Stomach (tissue), 9 donors: ENCODE results near the gene CRYBG1. TPM values are rescaled to one million over a fixed set of nuclear protein-coding genes. Genes with fewer than 3 reads are reported as not detected.

Source experiments
- DNase-seq, 2 donors: peaks; one replicate each; pipeline versions ENCODE4 v3.0.0 to v3.0.0-alpha.2; 2013 to 2019
- H3K27ac ChIP-seq, 5 donors: fragments of 200-600 bp in 4 of 5; sonication (generic) in 4 of 5; one replicate each; pipeline ENCODE4 v1.5.1; 2013 to 2019; ENCODE audit warnings: mild to moderate bottlenecking in 1 of 5, moderate library complexity in 1 of 5
- H3K27me3 ChIP-seq, 3 donors: fragments of 200-600 bp; sonication (generic); one replicate each; pipeline ENCODE4 v1.5.1; 2017 to 2019; ENCODE audit warnings: mixed run types in 1 of 3
- H3K36me3 ChIP-seq, 4 donors: fragments of 200-600 bp; sonication (generic); 1 replicate in 3 of 4; 2 replicates in 1 of 4; pipeline ENCODE4 v1.5.1; 2016 to 2019
- H3K4me1 ChIP-seq, 4 donors: fragments of 200-600 bp; sonication (generic); one replicate each; pipeline ENCODE4 v1.5.1; 2016 to 2019
- H3K4me3 ChIP-seq, 4 donors: fragments of 200-600 bp; sonication (generic) in 3 of 4; one replicate each; pipeline ENCODE4 v1.5.1; 2016 to 2019; ENCODE audit warnings: mild to moderate bottlenecking in 1 of 4
- H3K9me3 ChIP-seq, 4 donors: fragments of 200-600 bp; sonication (generic); one replicate each; pipeline ENCODE4 v1.5.1; 2016 to 2019
- EP300 ChIP-seq: sonication (generic); formaldehyde crosslinking; IDR thresholded peaks from one replicate; pipeline ENCODE4 v1.6.1; 2017; ENCODE audit warnings: antibody characterized with exemption
- POLR2A ChIP-seq, 4 donors: fragments of 450-650 bp; IDR thresholded peaks; one replicate each; pipeline ENCODE4 v1.6.1; 2016; ENCODE audit warnings: antibody characterized with exemption in 4 of 4, control low read depth in 2 of 4, mild to moderate bottlenecking in 1 of 4, moderate library complexity in 1 of 4
- POLR2AphosphoS5 ChIP-seq, 3 donors: sonication (generic); formaldehyde crosslinking; IDR thresholded peaks; one replicate each; pipeline ENCODE4 v1.6.1; 2016; ENCODE audit warnings: antibody characterized with exemption in 3 of 3
- WGBS, 5 donors: extraction: QIAGEN DNeasy Blood & Tissue Kit in 3 of 5; methylation state at CpG; one replicate each; pipeline versions ENCODE4 v1.1.5 to v1.1.7; 2013 to 2018; 5-methylcytosine and 5-hydroxymethylcytosine counted together
- intact Hi-C: fragments of 100-400 bp; cut with DNase I; formaldehyde crosslinking; loops from one replicate; pipeline ENCODE4 v1.15.1; 2023; ENCODE audit warnings: low total_unique reads
- polyA plus RNA-seq, 3 donors: library from polyadenylated mRNA; stranded (reverse); fragments of 200-250 nt; gene quantifications; one replicate each; pipeline ENCODE4 v1.2.3, GENCODE V29; 2013
- total RNA-seq, 5 donors: library from RNA; depleted of rRNA; stranded (reverse); fragments of >200 nt; gene quantifications; one replicate each; pipeline versions ENCODE4 v1.1.0 to v1.2.3, GENCODE V29; 2014 to 2016
- TF ChIP-seq, protein P1 (sequence below), 7 experiments: fragments of 450-650 bp in 4 of 7; fragments of 200-600 bp in 3 of 7; sonication (generic) in 3 of 7; IDR thresholded peaks; one replicate each; pipeline ENCODE4 v1.5.1; 2016 to 2019; ENCODE audit warnings: antibody characterized with exemption in 7 of 7, control low read depth in 2 of 7, mild to moderate bottlenecking in 1 of 7
- donor health status: healthy with polysubstance abuse.
- donor health status: Bipolar disorder and iron deficiency.
- donor health status: healthy.

CRYBG1 gene
- total and polyA plus RNA-seq, 8 donors: 0.45 to 47.2 (median 9.9) TPM

- H3K4me3 ChIP-seq: no peak overlapping the region
- H3K9me3 ChIP-seq: no peaks in the 10 kb centered on the region
- TF ChIP-seq POLR2A (IDR thresholded peaks at IDR 0.05): no peak
- H3K36me3 ChIP-seq: no peaks in the 10 kb centered on the region
- no peak overlapping the region for H3K27ac ChIP-seq
- intact Hi-C loops: no loop called here
- 65 to 74% (median 71%) methylated on average over 2 of the region's 2 CpGs for WGBS, 5 donors
- H3K4me1 ChIP-seq: no peaks in the 10 kb centered on the region
- peaks cover 0 to 20% (median 0%) of the 10 kb centered on the region in 3 donors for H3K27me3 ChIP-seq
- DNase-seq: no peak
Observed at GRCh38 chr6:106466211-106466610, 105.7 kb downstream of the CRYBG1 start.

DNA sequence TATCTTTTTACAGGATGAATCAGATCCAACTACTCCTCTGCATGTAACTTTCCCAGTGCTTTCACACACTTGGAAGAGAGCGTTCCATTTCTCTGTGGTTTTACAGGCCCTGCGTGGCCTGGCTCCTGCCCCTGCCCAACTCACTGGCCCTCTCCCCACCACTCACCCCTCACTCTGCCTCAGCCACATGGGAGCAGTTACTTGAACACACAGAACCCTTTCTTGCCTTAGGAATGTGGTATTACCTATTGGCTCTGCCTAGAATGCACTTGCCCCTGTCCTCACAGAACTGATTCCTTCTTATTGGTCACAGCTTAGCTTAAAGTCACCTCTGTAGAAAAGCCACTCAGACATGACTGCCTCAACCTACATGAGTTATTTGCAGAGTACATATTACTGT lies 108.4 kb downstream of the CRYBG1 start:
- no peak for DNase-seq
- Histone ChIP-seq H3K27ac (no peak overlapping the region), H3K27me3 (peaks cover 0 to 17% (median 0%) of the 10 kb centered on the region in 3 donors), H3K9me3 (no peaks in the 10 kb centered on the region), H3K4me1 (no peaks in the 10 kb centered on the region), H3K4me3 (no peak overlapping the region), H3K36me3 (no peaks in the 10 kb centered on the region)
- intact Hi-C loops: no loop called here
- TF ChIP-seq POLR2A (IDR thresholded peaks at IDR 0.05): no peak
- TF ChIP-seq POLR2AphosphoS5 (IDR thresholded peaks at IDR 0.05): no peak
- TF ChIP-seq EP300: no peak
- TF ChIP-seq, protein P1, sequence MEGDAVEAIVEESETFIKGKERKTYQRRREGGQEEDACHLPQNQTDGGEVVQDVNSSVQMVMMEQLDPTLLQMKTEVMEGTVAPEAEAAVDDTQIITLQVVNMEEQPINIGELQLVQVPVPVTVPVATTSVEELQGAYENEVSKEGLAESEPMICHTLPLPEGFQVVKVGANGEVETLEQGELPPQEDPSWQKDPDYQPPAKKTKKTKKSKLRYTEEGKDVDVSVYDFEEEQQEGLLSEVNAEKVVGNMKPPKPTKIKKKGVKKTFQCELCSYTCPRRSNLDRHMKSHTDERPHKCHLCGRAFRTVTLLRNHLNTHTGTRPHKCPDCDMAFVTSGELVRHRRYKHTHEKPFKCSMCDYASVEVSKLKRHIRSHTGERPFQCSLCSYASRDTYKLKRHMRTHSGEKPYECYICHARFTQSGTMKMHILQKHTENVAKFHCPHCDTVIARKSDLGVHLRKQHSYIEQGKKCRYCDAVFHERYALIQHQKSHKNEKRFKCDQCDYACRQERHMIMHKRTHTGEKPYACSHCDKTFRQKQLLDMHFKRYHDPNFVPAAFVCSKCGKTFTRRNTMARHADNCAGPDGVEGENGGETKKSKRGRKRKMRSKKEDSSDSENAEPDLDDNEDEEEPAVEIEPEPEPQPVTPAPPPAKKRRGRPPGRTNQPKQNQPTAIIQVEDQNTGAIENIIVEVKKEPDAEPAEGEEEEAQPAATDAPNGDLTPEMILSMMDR (IDR thresholded peaks at IDR 0.05): no peak
- WGBS, 5 donors: 78 to 98% (median 88%) methylated on average over 2 of the region's 2 CpGs

- Histone ChIP-seq H3K4me1 (no peaks in the 10 kb centered on the region), H3K36me3 (no peaks in the 10 kb centered on the region), H3K9me3 (no peaks in the 10 kb centered on the region), H3K27ac (no peak overlapping the region), H3K4me3 (no peak overlapping the region), H3K27me3 (peaks cover 0 to 20% (median 0%) of the 10 kb centered on the region in 3 donors)
- TF ChIP-seq POLR2A (IDR thresholded peaks at IDR 0.05) (no peak), POLR2AphosphoS5 (IDR thresholded peaks at IDR 0.05) (no peak), EP300 (no peak)
- TF ChIP-seq, protein P1 (IDR thresholded peaks at IDR 0.05): no peak
- intact Hi-C loops: no loop called here
- WGBS, 5 donors: 55 to 67% (median 62%) methylated on average over 4 of the region's 4 CpGs
- no peak for DNase-seq
Observed at GRCh38 chr6:106469882-106470281, 109.4 kb downstream of the CRYBG1 start.

DNA sequence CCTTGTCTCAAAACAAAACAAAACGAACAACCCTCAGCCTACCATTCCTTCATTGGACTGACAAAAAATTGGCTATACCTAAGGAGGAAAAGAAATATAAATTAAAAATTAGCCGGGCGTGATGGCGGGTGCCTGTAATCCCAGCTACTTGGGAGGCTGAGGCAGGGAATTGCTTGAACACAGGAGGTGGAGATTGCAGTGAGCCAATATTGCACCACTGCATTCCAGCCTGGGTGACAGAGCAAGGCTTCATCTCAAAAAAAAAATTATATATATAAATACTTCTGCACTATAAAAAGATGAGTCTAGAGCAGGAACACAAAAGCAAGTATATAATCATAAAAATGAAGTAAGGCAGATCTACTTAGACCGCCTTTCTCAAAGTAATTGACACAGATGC lies 109.8 kb downstream of the CRYBG1 start:
- no peaks in the 10 kb centered on the region for H3K9me3 ChIP-seq
- peaks cover 0 to under 1% (median 0%) of the 10 kb centered on the region in 4 donors for H3K4me1 ChIP-seq
- intact Hi-C loops: no loop called here
- no peak for DNase-seq
- TF ChIP-seq POLR2A (IDR thresholded peaks at IDR 0.05) (no peak), EP300 (no peak), POLR2AphosphoS5 (IDR thresholded peaks at IDR 0.05) (no peak)
- TF ChIP-seq, protein P1 (IDR thresholded peaks at IDR 0.05): no peak
- WGBS, 5 donors: 75 to 95% (median 90%) methylated on average over 5 of the region's 5 CpGs
- peaks cover 0 to 24% (median 0%) of the 10 kb centered on the region in 3 donors for H3K27me3 ChIP-seq
- H3K4me3 ChIP-seq: no peak overlapping the region
- H3K36me3 ChIP-seq: no peaks in the 10 kb centered on the region
- H3K27ac ChIP-seq: no peak overlapping the region

DNA sequence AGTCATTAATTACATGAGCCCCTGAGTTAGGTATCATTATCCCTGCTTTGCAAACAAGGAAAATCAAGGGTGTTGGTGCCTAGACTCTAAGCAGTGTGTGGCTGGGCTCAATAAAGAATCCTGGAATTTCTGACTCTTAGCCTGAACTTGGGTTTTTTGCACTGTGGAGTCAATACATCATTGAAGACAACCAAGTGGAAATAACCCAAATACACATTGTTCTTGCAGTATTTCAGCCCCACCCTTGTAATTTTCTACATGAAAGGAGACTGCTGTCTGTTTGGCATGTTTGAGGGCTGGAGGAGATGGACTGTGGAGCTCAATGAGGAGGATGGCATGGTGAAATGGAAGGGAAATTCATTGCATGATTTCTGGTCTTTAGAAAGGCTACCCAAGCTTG lies 110.3 kb downstream of the CRYBG1 start:
- no peak for DNase-seq
- no peaks in the 10 kb centered on the region for H3K36me3 ChIP-seq
- peaks cover 0 to 6% (median 0%) of the 10 kb centered on the region in 4 donors for H3K4me1 ChIP-seq
- intact Hi-C loops: no loop called here
- no peak overlapping the region for H3K27ac ChIP-seq
- H3K4me3 ChIP-seq: no peak overlapping the region
- H3K27me3 ChIP-seq: peaks cover 0 to 29% (median 0%) of the 10 kb centered on the region in 3 donors
- H3K9me3 ChIP-seq: no peaks in the 10 kb centered on the region
- TF ChIP-seq, protein P1 (IDR thresholded peaks at IDR 0.05): no peak
- TF ChIP-seq POLR2AphosphoS5 (IDR thresholded peaks at IDR 0.05) (no peak), EP300 (no peak), POLR2A (IDR thresholded peaks at IDR 0.05) (no peak)
